D341Med (cell line): Measurements from ENCODE around the gene TET3.
A peak's percentile ranks its signal among the peaks of the same experiment; 100 is the strongest.
"Not testable (repeated sequence)": the region's sequence is repeated elsewhere in the genome, so short reads cannot be mapped to it uniquely, and the experiment has no call there.

Source experiments
- DNase-seq: peaks from one replicate; pipeline ENCODE4 v3.0.0; 2012; ENCODE audit warnings: low spot score

The TET3 gene

DNA sequence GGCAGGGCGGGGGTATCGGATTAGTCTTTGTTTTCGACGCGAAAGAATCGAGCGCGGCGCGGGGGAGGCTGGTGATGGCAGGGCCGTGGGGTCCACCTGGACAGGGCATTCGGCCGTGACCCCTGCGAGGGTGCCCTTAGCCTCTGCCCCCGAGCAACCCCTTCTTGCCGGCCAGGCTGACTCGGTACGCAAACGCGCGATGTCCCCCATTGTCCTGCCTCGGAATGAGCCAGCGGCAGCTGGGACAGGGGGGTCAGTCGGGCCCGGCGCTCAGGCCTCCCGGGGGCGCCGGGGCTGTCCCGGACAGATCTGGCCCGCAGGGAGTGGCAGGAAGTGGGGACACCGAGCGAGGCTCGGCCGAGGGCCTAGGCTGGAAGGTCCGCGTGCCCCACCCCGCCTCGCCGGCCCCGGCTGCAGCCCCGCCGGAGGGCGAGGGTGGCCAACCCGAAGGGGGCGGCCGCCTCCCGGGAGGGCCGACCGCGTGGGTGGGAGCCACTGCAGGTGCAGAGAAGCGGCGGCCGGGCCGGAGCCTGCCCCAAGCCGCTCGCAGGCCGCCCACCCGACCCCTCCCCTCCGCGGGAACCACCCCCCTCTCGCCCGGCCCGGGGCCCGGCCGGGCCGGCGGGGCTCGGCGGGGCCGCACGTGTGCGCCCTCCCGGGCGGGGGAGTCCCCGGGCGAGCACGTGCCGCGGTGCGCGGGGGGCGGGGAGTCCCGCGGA lies at the start of gene TET3:
TET3 (plus strand) TSS at position 708 of the 719 bp plus-strand sequence. CDS start 1,494 bp downstream, outside the sequence.
- DNase-seq = peak; percentile 86

DNA sequence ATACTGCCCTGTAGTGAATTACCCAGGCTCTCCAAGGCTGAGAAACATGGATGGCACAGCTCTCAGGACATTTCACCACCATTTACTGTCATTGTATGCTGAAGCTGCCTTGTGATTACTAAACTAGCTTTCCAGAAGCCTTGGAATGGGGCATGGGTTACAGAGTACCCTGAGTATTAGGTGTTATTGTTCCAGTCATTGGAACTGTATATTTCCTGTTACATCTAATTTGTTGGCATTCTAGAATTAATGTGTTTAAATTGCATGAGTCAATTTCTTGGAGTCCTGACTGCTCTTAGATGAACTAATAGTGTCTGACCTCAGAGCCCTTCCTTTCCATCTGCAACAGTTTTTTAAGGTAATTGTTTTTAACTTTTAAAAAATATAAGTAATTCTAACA lies 49.1 kb upstream of the TET3 start:
- no peak for DNase-seq

DNA sequence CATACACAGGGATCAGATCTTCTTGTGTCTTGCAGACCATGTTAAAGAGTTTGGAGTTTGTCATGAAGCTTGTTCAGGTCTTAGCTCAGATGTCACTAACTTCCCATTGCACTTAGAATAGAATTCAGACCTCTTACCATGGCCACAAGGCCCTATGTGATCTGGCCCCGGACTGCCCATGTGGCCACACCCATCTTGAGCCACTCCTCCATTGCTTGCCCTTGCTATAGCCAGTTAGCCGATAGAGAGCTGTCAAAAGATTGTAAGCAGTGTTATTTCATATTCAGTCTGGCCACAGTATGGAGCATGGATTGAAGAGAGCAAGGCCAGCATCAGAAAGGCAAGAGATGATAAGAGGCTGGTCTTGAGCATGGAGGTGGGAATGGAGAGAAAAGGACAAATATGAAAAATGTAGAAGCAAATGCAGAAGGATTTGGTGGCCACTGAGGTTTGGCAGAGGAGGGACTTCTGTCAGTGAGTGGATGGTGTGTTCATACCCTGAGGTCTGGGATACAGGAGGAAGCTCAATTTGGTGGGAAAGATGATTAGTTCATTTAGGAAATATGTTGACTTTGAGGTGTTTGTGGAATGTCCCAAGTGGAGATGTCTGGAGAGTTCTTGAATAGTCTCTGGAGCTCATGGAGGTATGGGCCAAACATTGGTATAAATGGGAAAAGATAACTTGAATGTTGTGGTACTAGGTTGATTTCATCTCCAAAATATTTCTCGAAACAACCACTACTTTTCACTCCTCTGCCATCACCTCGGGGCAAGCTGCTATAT lies 47.4 kb upstream of the TET3 start:
- DNase-seq = no peak

DNA sequence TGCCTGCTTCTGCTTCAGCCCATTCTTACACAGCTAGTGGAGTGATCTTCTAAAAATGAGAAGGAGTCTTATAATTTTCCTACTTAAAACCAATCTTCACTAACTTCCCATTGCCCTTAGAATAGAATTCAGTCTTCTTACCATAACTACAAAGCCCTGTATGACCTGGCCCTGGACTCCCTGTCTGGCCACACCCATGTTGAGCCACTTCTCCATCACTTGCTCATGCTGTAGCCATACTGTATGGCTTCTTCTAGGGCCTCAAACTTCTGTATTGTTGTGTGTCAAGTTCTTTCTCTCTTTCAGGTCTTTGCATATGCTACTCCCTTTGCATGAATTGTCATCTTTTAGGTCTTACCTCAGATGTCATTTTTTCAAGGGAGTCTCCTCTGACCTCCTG lies 46.8 kb upstream of the TET3 start:
- DNase-seq = no peak

DNA sequence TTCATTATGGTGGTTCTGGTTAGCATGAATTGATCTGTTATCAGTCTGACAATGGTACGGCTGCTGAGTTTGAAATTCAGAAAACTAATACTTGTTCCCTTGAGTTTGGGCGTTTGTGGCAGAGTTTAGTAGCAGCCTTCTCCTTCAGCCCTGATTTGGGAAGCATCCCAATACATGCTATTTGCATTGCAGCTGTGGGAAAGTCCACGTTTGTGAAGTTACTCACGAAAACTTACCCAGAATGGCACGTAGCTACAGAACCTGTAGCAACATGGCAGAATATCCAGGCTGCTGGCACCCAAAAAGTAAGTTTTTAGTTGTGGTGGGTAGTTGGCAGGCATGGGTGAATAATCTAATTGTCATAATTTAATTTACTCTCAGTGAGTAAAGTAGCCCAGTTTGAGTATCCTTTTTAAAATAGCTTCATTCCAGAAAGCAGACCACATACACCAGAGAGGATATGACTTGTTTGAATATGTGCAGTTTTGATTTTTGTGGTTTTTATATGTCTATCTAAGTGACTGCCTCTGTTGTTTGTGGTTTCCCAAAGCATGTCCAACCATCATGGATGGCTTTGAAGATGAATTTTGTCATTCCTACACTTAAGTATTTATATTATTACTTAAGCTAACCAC lies 45.9 kb upstream of the TET3 start:
- no peak for DNase-seq

DNA sequence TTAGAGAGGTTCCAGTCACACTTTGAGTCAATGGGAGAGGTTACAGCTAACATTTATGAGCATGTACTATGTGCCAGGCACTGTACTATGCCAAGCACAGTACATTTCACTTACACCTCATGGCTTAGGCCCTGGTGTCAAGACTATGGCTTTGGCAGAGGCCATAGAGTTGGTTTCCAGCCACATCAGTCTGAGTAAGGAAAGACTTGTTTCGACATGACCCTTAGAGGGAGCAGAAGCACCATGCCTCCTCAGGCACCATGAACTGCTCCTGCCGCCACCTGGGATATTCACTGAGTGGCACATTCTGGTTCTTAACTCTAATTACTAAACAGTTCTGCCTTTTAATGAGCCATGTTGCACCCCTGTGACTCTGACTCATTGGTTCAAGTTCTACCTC lies 45.3 kb upstream of the TET3 start:
- peak; percentile 40 for DNase-seq

DNA sequence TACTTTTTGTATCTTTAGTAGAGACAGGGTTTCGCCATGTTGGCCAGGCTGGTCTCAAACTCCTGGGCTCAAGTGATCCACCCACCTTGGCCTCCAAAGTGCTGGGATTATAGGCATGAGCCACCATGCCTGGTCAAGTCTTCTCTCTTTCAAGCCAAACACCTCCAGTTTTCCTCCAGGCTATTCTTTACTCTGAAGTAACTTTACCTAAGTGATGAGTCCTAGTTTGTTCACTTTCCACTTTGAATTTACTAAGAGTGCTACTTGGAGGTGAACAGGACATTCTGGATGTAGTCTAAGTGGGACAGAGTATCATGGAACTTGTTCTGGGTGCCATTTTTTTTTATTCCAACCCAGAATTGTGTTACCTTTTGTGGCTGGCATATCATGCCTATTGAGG lies 44.6 kb upstream of the TET3 start:
- not testable (repeated sequence) for DNase-seq

DNA sequence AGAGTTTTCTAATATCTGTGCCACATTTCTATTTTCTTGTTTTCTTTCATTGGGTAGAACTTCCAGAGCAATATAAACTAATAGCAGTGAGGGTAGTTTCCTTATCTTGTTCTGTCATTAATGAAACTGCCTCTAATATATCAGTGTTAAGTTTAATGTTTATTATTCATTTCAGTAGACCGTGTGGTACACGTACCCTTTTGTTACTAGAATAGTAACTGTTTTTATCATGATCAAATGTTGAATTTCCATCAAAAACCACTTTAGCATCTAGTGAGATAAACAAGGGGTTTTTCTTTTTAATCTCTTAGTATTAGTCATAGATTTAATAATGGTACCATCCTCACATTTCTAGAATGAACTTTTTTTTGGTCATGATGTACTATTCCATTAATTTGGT lies 42.0 kb upstream of the TET3 start:
- no peak for DNase-seq

DNA sequence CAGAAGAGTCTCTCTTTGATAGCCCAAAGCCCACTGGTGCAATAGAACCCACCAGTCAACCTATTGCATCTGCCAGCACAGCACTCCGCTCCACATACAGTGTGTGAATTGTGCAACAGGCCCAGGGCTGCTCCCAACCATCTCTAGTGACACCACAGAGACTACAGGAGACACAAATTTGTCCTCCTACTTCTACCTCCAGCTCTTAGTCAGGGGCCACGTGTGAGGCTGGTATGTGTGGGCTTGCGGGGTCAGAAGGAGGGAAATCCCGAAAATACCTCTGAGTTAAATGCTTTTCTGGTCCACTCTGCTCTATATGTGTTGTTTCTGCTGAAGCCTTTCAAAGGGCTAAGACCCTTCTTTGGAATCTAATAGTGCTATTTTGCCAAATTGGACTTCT lies 40.0 kb upstream of the TET3 start:
- no peak for DNase-seq

DNA sequence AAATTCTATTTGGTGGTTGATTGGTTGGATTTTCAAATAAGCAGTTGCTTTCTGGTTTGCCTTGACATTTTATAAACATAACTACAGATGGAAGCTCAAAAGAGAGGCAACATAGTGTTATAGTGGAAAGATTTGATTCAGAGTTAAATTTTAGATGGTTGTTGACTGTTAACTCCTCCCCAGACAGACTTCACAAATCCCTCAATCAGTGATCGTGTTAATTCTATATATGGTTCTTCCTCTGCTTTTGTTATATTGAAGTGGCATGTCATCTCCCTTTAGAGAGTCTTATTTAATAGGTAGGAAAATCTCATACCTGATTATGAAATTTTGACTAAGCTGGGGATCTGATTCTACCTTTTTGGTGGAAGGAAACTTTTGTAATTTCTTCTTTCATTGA lies 38.5 kb upstream of the TET3 start:
- DNase-seq = no peak

DNA sequence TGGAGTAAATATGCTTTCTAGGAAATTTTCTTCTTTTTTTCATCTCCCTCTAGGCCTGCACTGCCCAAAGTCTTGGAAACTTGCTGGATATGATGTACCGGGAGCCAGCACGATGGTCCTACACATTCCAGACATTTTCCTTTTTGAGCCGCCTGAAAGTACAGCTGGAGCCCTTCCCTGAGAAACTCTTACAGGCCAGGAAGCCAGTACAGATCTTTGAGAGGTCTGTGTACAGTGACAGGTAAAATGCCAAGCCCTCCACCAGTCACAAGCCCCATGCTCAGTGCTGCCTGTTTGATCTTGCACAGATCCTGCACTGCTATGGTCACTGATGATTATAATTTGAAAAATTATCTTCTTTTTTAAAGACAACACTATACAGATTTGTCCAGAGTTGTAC lies 38.0 kb upstream of the TET3 start:
- no peak for DNase-seq

DNA sequence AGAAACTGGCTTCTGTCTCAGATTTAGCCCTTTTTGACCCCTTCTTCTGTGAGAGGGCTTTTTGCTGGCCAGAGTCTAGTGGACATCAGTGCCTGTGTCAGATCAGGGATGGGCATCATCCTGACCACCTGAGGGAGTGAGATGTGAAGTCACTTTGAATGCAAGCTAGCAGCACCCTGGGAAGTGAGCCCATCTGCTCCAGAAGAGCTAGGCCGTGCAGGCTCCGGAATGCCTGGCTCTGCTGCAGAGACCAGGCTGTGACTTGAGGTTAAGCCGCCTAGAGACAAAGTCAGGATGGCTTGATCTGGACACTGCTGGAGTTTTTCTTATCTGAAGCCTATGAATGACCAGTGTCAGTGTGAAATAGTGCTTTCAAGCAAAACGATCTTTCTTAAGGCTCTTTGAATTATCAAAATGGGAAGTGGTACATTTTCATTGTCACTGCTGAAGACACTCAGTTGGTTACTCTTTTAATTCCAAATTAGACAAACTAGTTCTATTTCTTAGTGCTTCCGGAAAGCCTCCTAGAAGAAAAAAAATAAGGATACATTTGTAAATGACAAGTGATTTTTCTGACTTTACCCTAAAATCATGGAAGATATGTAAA lies 37.2 kb upstream of the TET3 start:
- DNase-seq = no peak

DNA sequence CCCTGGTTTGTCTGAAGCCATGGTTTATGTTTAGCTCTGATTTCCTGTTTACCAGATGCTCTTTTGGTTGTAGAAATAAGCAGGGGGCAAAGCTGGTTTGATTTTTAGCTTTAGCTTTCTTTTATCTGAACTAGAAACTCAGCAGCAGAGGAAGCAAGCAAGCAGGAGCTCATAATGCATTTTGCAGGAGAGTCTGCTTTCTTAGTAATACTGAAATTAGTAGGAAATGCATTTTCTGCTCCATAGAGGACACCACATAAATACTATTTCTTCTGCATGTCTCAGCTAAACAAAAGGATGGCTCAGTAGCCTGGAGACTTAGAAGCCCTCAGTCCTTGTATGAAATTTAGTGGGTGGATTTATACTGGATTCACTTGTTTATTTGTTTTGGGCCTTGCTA lies 34.9 kb upstream of the TET3 start:
- DNase-seq = no peak

DNA sequence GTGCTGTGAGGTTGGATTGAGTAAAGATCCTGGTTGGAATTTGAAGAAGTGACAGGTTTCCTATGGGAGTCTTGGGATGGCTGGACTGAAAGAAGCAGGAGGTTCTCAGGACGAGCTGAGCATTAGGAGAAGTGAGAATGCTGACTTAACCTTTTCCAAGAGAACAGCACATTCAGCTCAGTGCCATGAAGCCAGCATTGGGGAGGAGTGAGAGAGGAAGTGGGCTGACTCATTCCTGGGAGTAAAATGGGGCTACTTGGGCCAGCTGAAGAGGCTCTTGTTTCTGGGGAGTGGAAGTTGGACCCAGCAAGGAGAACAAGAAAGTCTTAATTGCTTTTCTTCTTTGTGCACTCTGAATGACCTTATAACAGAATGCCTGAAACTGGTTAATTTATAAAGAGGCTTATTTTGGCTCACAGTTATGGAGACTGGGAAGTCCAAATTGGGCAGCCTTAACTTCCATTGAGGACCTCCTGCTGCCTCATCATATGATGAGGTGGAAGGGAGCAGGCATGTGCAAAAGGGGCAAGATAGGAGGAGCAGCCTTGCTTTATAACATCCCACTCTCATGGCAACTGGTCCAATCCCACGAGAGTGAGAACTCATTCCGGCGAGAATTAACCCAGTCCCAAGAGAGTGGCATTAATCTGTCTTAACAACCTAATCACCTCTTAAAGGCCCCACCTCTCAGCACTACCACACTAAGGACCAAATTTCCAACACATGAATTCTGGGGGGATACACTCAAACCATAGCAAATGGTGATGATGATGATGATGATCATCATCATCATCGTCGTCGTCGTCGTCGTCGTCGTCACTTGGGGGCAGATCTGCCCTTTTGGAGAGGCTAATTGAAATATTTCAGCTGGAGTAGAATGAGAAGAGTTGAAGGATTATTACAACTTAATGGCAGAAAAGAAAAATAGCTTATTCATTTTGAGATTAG lies 31.9 kb upstream of the TET3 start:
- peak; percentile 77 for DNase-seq

DNA sequence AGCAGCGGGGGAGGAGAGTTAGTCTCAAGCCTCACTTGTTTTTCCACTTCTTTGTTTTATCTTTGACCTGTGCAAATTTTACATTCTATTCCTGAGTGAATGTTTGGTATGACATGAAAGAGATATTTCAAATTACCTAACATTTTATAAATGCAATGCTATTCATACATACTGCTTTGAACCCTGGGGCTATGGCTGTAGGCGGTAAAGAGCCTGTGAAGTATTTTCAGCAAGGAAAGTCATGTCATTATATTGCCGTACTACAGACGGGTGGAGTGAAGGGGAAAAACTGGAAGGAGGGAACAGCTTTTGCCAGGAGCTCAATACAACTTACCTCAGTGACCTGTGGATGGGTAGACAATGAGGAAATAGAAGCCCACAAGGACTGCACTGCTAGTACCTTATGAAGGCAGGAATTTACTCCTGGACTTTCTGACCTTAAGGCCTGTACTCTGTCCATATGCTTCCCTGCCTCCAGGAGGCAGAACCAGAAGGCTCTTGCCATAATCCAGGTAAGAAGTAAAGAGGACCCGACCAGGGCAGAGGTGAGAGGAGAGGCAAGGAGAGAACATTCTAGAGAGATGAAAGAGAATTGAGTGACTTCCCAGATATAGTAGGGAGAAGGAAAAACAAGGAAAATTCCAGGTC lies 28.4 kb upstream of the TET3 start:
- DNase-seq = no peak

DNA sequence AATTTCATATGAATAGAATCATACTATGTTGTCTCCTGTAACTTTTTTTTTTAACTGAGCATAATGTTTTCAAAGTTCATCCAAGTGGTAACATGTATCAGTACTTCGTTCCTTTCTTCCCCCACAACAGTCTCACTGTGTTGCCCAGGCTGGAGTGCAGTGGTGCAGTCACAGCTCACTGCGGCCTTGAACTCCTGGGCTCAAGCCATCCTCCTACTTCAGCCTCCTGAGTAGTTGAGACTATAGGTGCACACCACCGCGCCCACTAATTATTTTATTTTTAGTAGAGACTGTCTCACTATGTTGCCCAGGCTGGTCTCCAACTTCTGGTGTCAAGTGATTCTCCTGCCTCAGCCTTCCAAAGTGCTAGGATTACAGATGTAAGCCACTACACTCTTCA lies 23.4 kb upstream of the TET3 start:
- no peak for DNase-seq

DNA sequence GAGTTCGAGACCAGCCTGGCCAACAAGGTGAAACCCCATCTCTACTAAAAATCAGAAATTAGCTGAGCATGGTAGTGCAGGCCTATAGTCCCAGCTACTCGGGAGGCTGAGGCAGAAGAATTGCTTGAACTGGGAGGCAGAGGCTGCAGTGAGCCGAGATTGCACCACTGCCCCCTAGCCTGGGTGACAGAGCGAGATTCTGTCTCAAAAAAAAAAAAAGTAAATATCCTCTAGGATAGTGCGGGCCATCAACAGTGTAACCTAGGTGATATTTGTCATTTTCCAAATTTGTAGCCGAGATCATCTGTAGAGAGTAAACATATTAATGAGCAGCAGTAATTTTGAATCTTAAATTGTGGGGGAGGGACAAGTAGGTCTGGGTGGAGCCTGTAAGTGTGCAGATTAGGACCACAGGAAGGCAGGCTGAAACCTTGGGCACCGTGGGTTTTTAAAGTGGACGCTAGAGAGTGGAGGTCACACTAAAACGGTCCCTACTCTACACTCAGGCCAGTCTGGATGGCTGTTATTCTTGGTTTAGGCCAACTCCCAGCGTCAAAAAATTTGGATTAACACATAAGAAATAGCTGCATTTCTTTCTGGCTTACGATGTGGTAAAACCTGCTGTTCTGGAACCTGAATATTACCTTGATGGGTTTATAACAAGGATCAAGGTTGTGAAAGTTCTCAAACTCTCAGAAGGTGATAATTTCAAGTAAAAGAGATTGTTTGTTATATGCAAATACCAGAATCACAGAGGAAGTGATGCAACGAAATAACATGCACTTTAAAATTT lies 22.7 kb upstream of the TET3 start:
- DNase-seq = no peak

DNA sequence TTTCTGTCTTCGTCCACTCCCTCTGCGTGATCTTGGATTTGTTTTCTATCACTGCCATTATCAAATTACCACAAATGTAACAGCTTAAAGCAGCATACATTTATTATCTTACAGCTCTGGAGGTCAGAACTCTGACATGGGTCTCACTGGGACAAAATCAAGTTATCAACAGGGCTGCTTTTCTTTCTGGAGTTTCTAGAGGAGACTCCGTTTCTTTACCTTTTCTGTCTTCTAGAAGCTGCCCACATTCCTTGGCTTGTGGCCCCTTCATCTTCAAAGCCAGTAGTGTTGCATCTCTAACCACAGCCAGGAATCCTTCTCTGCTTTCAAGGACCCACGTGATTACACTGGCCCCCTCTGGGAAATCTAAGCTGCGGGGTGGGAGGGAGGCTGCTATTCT lies 21.9 kb upstream of the TET3 start:
- no peak for DNase-seq

DNA sequence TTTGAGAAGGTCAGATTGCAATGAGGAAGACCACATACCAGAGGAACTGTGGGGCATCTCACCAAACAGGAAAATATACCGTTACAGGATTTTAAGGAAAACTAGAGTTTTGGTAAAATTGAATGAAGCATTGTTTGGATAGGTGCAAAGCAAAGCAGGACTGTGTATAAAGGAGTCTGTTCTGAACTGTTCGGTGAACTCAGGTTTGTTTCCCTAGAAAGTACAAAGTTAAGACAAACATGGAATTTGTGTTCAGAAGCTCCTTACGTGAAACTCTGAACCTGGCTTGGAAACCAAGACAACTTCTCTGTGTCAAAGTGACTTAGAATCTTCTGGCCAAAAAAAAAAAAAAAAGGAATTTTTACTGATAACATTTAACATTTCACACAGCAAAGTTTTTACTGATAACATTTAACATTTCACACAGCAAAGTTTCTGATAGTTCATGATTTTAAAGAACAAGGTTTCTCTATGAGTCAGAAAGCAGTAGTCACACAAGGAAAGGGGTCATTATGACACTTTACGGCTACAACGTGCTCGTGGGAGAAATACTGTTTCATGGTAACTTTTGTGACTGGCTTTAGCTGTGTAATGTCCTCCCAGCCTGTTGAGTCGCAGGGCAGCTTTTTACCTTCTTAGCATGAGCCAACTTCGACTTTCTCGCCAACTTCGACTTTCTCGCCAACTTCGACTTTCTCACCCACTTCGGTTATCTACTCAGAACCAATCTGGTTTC lies 21.2 kb upstream of the TET3 start:
- DNase-seq = no peak

DNA sequence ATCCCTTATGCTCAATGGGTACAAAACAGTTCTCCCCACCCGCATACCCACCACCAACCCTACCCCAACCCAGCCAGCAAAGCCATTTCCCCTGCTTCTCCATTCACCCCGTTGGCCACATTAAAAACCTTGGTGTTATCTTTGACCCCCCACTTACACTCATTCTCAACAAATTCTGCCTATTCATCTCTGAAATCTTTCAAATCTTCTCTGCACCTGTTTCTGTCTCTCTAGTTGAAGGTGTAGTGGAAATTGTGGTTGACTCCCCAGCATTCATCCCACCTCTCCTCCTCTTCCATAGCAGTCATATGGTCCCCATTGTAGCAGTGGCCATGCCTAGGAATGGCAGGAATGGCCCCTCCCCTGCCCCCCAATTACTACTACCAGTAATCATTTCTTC lies 20.5 kb upstream of the TET3 start:
- DNase-seq = no peak
